HL-60 (cell line): ENCODE measurements around the gene YPEL4.
A peak's percentile ranks its signal among the peaks of the same experiment; 100 is the strongest.

Source experiments
- DNase-seq, 2 experiments: peaks; one replicate each; pipeline ENCODE4 v3.0.0-alpha.2; 2010 to 2020; ENCODE audit warnings: low read depth in 1 of 2, low spot score in 1 of 2
- H3K27ac ChIP-seq: fragments of 250-450 bp; sonication (Bioruptor Pico); replicated peaks from 2 replicates; pipeline ENCODE4 v1.5.1; 2020; ENCODE audit warnings: mild to moderate bottlenecking, moderate library complexity
- H3K27me3 ChIP-seq: fragments of 250-450 bp; sonication (Bioruptor Pico); 2 replicates; pipeline ENCODE4 v1.5.1; 2021; ENCODE audit warnings: mild to moderate bottlenecking, moderate library complexity; ENCODE audit not compliant: insufficient read depth, poor library complexity, severe bottlenecking
- H3K4me3 ChIP-seq: replicated peaks from 2 replicates; pipeline ENCODE4 v1.5.1; 2011; ENCODE audit warnings: mild to moderate bottlenecking, control low read depth, low read length; ENCODE audit not compliant: insufficient read depth
- CTCF ChIP-seq: IDR thresholded peaks from one replicate; pipeline ENCODE4 v1.5.1; 2011; ENCODE audit warnings: low read length, control low read depth, inconsistent platforms; ENCODE audit not compliant: insufficient read depth
- GABPA ChIP-seq: IDR thresholded peaks from 2 replicates; pipeline ENCODE4 v1.6.1; 2012; ENCODE audit warnings: low read depth
- POLR2AphosphoS5 ChIP-seq: IDR thresholded peaks from 2 replicates; pipeline ENCODE4 v1.6.1; 2012; ENCODE audit warnings: low read depth
- REST ChIP-seq: IDR thresholded peaks from 2 replicates; pipeline ENCODE4 v1.6.1; 2012; ENCODE audit warnings: low read depth; ENCODE audit not compliant: insufficient replicate concordance
- SPI1 ChIP-seq: IDR thresholded peaks from 2 replicates; pipeline ENCODE4 v1.6.1; 2012; ENCODE audit warnings: low read depth, mild to moderate bottlenecking, borderline replicate concordance

YPEL4 gene

GRCh38 chr11:57659669-57660068 lies 10.0 kb upstream of the YPEL4 start:
- no peak overlapping the region for H3K27ac ChIP-seq
- H3K4me3 ChIP-seq = no peak overlapping the region
- no peaks in the 10 kb centered on the region for H3K27me3 ChIP-seq
- DNase-seq = no peak
- TF ChIP-seq SPI1 = no peak
- TF ChIP-seq POLR2AphosphoS5 = no peak
- TF ChIP-seq GABPA = no peak

GRCh38 chr11:57658023-57658361 lies 8.3 kb upstream of the YPEL4 start:
- no peak for DNase-seq
- Histone ChIP-seq H3K4me3 (peak overlapping the region; percentile 66), H3K27ac (peak overlapping the region; percentile 62), H3K27me3 (no peaks in the 10 kb centered on the region)
- TF ChIP-seq GABPA (no peak), SPI1 (peak; percentile 72; the same call in 1 of the 2 replicates)

GRCh38 chr11:57657194-57658022 lies 7.7 kb upstream of the YPEL4 start, which contains the start of gene CLP1:
Gene CLP1, plus strand, starts transcription at chr11:57657762. Its CDS starts 1,715 bp downstream, at chr11:57659477.
- TF ChIP-seq REST (no peak), GABPA (peak; percentile 72), SPI1 (peak; percentile 55; the same call in 1 of the 2 replicates), POLR2AphosphoS5 (peak; percentile 54)
- peak; percentile 92 to 99 for DNase-seq
- Histone ChIP-seq H3K4me3 (peak within 1 kb of the TSS; percentile 66), H3K27ac (peak within 1 kb of the TSS; percentile 62), H3K27me3 (no peaks in the 10 kb centered on the region)

- Histone ChIP-seq H3K27me3 (no peaks in the 10 kb centered on the region), H3K27ac (peak overlapping the region; percentile 62), H3K4me3 (peak overlapping the region; percentile 66)
- DNase-seq = no peak
- TF ChIP-seq REST (no peak), SPI1 (no peak), GABPA (no peak), POLR2AphosphoS5 (no peak), CTCF (no peak)
These were observed 7.1 kb upstream of the YPEL4 start for GRCh38 chr11:57656885-57657193.

GRCh38 chr11:57653163-57653562 lies 3.5 kb upstream of the YPEL4 start:
- peak overlapping the region; percentile 74 for H3K27ac ChIP-seq
- TF ChIP-seq CTCF (no peak), SPI1 (peak; percentile 35; the same call in 1 of the 2 replicates)
- no peak overlapping the region; the same call in 1 of the 2 replicates for H3K4me3 ChIP-seq
- H3K27me3 ChIP-seq = peaks cover 7% of the 10 kb centered on the region
- peak in 1 of 2 experiments; percentile 36 for DNase-seq
